Ascending aorta (tissue), 2 donors: Measurements from ENCODE around the gene NOTCH1. TPM values are rescaled to one million over a fixed set of nuclear protein-coding genes. Genes with fewer than 3 reads are reported as not detected.

ENCODE experiments used
- DNase-seq, 2 donors: peaks; one replicate each; pipeline ENCODE4 v3.0.0-alpha.2; 2019; ENCODE audit warnings: low spot score in 2 of 2
- H3K27ac ChIP-seq, 2 donors: fragments of 200-600 bp; sonication (generic); one replicate each; pipeline ENCODE4 v1.5.1; 2016 to 2017; ENCODE audit warnings: mild to moderate bottlenecking in 1 of 2
- H3K27me3 ChIP-seq: fragments of 200-600 bp; sonication (generic); one replicate; pipeline ENCODE4 v1.5.1; 2017
- H3K36me3 ChIP-seq, 2 donors: fragments of 200-600 bp; sonication (generic); one replicate each; pipeline ENCODE4 v1.5.1; 2016
- H3K4me1 ChIP-seq, 2 donors: fragments of 200-600 bp; sonication (generic); one replicate each; pipeline ENCODE4 v1.5.1; 2016 to 2017; ENCODE audit warnings: mild to moderate bottlenecking in 1 of 2
- H3K4me3 ChIP-seq, 2 donors: fragments of 200-600 bp; sonication (generic); one replicate each; pipeline ENCODE4 v1.5.1; 2016 to 2017; ENCODE audit warnings: mild to moderate bottlenecking in 1 of 2
- H3K9me3 ChIP-seq, 2 donors: fragments of 200-600 bp; sonication (generic); one replicate each; pipeline ENCODE4 v1.5.1; 2016
- CTCF ChIP-seq, 3 experiments: fragments of 200-600 bp in 2 of 3; fragments of 450-650 bp in 1 of 3; sonication (generic) in 2 of 3; IDR thresholded peaks; one replicate each; pipeline ENCODE4 v1.5.1; 2016 to 2019; ENCODE audit warnings: antibody characterized with exemption in 3 of 3, mild to moderate bottlenecking in 1 of 3, moderate library complexity in 1 of 3
- intact Hi-C: fragments of 100-400 bp; cut with DNase I; formaldehyde crosslinking; loops from one replicate; pipeline ENCODE4 v1.15.1; 2023
- total RNA-seq: library from RNA; depleted of rRNA; stranded (reverse); fragments of >200 nt; gene quantifications from one replicate; pipeline ENCODE4 v1.1.0, GENCODE V29; 2016

Gene NOTCH1
- total RNA-seq, 1 donor from 2014 or later = 120 TPM

GRCh38 chr9:136486823-136487620, 58.8 kb downstream of the NOTCH1 start:
- no peaks in the 10 kb centered on the region for H3K27me3 ChIP-seq
- H3K4me1 ChIP-seq = peaks cover 8 to 12% of the 10 kb centered on the region in 2 donors
- no peaks in the 10 kb centered on the region for H3K36me3 ChIP-seq
- intact Hi-C loops = no loop called here
- no peak overlapping the region for H3K4me3 ChIP-seq
- H3K9me3 ChIP-seq = no peaks in the 10 kb centered on the region
- DNase-seq = no peak
- H3K27ac ChIP-seq = no peak overlapping the region
- no peak for TF ChIP-seq CTCF (IDR thresholded peaks at IDR 0.05)

- TF ChIP-seq CTCF (IDR thresholded peaks at IDR 0.05) = no peak
- Histone ChIP-seq H3K4me3 (no peak overlapping the region), H3K36me3 (no peaks in the 10 kb centered on the region), H3K4me1 (peaks cover 15 to 21% of the 10 kb centered on the region in 2 donors), H3K27me3 (no peaks in the 10 kb centered on the region), H3K27ac (no peak overlapping the region), H3K9me3 (no peaks in the 10 kb centered on the region)
- DNase-seq = no peak
- intact Hi-C loops = no loop called here
Observed at GRCh38 chr9:136486131-136486530, 59.7 kb downstream of the NOTCH1 start.

- H3K27me3 ChIP-seq = no peaks in the 10 kb centered on the region
- no peak overlapping the region for H3K27ac ChIP-seq
- no peaks in the 10 kb centered on the region for H3K36me3 ChIP-seq
- intact Hi-C loops = no loop called here
- no peak overlapping the region for H3K4me3 ChIP-seq
- TF ChIP-seq CTCF (IDR thresholded peaks at IDR 0.05) = peak; percentile 84 to 88 (median 85)
- no peaks in the 10 kb centered on the region for H3K9me3 ChIP-seq
- peaks cover 15 to 21% of the 10 kb centered on the region in 2 donors for H3K4me1 ChIP-seq
- DNase-seq = peak; percentile 20 to 91
Observed at GRCh38 chr9:136485049-136486045, 60.5 kb downstream of the NOTCH1 start.

GRCh38 chr9:136484153-136485048, 61.4 kb downstream of the NOTCH1 start:
- DNase-seq = no peak
- peaks cover 15 to 21% of the 10 kb centered on the region in 2 donors for H3K4me1 ChIP-seq
- intact Hi-C loops = loop anchor here (5.0 kb wide), 2 partner anchors 72 to 243 kb away; partner anchors contain the start of genes ENTR1 and PMPCA
- no peaks in the 10 kb centered on the region for H3K9me3 ChIP-seq
- H3K36me3 ChIP-seq = peaks cover 0 to 4% of the 10 kb centered on the region in 2 donors
- H3K27me3 ChIP-seq = no peaks in the 10 kb centered on the region
- H3K4me3 ChIP-seq = peak overlapping the region; percentile 55 to 69
- peak overlapping the region; percentile 95 to 100 for H3K27ac ChIP-seq
- no peak for TF ChIP-seq CTCF (IDR thresholded peaks at IDR 0.05)
